OCI-LY1 (cell line): ENCODE results near the gene SEMA4F.

ENCODE experiments used
- EZH2 ChIP-seq: fragments of 200-600 bp; sonication (generic), shearing (Covaris generic); IDR thresholded peaks from 2 replicates; pipeline ENCODE4 v1.8.0; 2017; ENCODE audit warnings: borderline replicate concordance, mixed run types, mild to moderate bottlenecking, antibody characterized with exemption, low read length, moderate library complexity, mixed read lengths
- TF ChIP-seq, protein P1 (sequence below): fragments of 200-600 bp; sonication (generic), shearing (Covaris generic); IDR thresholded peaks from 2 replicates; pipeline ENCODE4 v1.5.1; 2017; ENCODE audit warnings: mild to moderate bottlenecking, antibody characterized with exemption, low read length, moderate library complexity, mixed read lengths

- TF ChIP-seq, protein P1, sequence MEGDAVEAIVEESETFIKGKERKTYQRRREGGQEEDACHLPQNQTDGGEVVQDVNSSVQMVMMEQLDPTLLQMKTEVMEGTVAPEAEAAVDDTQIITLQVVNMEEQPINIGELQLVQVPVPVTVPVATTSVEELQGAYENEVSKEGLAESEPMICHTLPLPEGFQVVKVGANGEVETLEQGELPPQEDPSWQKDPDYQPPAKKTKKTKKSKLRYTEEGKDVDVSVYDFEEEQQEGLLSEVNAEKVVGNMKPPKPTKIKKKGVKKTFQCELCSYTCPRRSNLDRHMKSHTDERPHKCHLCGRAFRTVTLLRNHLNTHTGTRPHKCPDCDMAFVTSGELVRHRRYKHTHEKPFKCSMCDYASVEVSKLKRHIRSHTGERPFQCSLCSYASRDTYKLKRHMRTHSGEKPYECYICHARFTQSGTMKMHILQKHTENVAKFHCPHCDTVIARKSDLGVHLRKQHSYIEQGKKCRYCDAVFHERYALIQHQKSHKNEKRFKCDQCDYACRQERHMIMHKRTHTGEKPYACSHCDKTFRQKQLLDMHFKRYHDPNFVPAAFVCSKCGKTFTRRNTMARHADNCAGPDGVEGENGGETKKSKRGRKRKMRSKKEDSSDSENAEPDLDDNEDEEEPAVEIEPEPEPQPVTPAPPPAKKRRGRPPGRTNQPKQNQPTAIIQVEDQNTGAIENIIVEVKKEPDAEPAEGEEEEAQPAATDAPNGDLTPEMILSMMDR: no peak
- TF ChIP-seq EZH2: no peak
These were observed 17.4 kb downstream of the SEMA4F start for GRCh38 chr2:74671479-74671878.
